ENCODE data around the gene B3GALT6.

B3GALT6 gene

GRCh38 chr1:1267488-1268283, 35.6 kb downstream of the B3GALT6 start:
- no peak for DNase-seq

- no peak for DNase-seq
These were observed 36.2 kb downstream of the B3GALT6 start for GRCh38 chr1:1268284-1268682.

- DNase-seq, result no peak
These were observed 38.8 kb downstream of the B3GALT6 start for GRCh38 chr1:1270813-1271212.

- DNase-seq, result no peak
These were observed 40.5 kb downstream of the B3GALT6 start for GRCh38 chr1:1272341-1273208.

- DNase-seq, result no peak
These were observed 41.1 kb downstream of the B3GALT6 start for GRCh38 chr1:1273209-1273511.

GRCh38 chr1:1273512-1274298, 41.7 kb downstream of the B3GALT6 start, which contains the start of gene UBE2J2:
UBE2J2 (minus strand) TSS chr1:1273854; CDS start chr1:1267992, 5,862 bp downstream.
- DNase-seq, result peak; percentile 90

- DNase-seq, result no peak
These were observed 42.4 kb downstream of the B3GALT6 start for GRCh38 chr1:1274299-1274930.

- no peak for DNase-seq
These were observed 42.9 kb downstream of the B3GALT6 start for GRCh38 chr1:1274931-1275431.

- DNase-seq, result no peak
These were observed 43.8 kb downstream of the B3GALT6 start for GRCh38 chr1:1275836-1276235.

GRCh38 chr1:1278620-1279019, 46.6 kb downstream of the B3GALT6 start:
- no peak for DNase-seq

- DNase-seq, result no peak
These were observed 47.0 kb downstream of the B3GALT6 start for GRCh38 chr1:1279028-1279427.

GRCh38 chr1:1280782-1281481, 48.9 kb downstream of the B3GALT6 start:
- DNase-seq, result no peak

- DNase-seq, result no peak
These were observed 49.7 kb downstream of the B3GALT6 start for GRCh38 chr1:1281533-1282321.

GRCh38 chr1:1282998-1283397, 51.0 kb downstream of the B3GALT6 start:
- no peak for DNase-seq

- no peak for DNase-seq
These were observed 51.8 kb downstream of the B3GALT6 start for GRCh38 chr1:1283821-1284220.
